NCI-H774 (cell line): ENCODE measurements around the gene ADGRD1.

Experiments
- DNase-seq: peaks from one replicate; lab custom pipeline; 2025; lab: John Stamatoyannopoulos, UW

Gene ADGRD1

DNA sequence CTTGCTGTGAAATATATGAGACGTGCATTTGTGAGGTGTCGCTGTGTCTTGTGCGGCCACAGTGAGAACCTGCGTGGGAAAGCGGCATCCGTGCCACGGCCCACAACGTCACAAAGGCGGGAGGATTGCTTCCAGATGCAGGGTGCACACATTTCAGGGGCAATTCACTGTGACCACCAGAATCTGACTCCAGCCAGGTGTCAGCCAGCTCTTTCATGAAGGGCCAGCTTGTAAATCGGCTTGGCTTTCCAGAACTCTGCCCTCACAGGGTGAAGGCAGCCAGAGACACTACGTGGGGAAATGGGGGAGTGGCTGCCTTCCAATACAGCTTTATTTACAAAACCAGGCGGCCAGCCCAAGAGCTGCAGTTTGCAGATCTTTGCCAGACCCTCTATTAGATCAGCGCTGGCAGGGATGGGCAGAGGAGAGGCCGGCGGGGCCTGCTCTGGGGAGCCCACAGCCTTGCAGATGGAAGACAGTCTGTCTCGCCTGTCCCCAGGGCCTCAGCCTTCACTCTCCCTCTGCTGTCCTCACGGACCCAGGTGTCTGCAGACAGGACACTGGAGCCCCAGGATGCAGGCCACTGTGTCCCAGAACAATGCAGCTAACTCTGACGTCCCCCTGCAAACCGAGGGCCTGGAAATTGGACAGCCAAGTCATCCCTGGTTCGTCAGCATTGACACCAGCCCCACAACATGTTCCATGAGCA lies 53.5 kb downstream of the ADGRD1 start:
- no peak for DNase-seq

DNA sequence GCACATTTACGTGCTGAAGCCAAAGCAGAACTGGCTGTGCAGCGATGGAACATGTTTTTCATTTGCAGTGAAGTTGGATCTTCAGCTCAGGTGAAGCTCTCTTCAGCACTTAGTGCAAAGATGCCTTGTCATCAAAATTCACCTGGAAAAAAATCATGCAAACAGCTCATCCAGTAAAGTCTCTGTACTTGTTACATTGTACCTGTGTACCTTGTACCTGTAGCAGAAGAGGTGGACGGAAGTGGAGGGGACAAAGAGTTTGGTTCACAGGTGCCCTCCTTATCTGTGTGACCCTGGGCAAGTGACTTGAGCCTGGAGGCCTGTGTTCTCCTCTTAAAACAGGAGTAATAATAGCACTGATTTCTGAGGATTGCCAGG lies 54.0 kb downstream of the ADGRD1 start:
- no peak for DNase-seq

DNA sequence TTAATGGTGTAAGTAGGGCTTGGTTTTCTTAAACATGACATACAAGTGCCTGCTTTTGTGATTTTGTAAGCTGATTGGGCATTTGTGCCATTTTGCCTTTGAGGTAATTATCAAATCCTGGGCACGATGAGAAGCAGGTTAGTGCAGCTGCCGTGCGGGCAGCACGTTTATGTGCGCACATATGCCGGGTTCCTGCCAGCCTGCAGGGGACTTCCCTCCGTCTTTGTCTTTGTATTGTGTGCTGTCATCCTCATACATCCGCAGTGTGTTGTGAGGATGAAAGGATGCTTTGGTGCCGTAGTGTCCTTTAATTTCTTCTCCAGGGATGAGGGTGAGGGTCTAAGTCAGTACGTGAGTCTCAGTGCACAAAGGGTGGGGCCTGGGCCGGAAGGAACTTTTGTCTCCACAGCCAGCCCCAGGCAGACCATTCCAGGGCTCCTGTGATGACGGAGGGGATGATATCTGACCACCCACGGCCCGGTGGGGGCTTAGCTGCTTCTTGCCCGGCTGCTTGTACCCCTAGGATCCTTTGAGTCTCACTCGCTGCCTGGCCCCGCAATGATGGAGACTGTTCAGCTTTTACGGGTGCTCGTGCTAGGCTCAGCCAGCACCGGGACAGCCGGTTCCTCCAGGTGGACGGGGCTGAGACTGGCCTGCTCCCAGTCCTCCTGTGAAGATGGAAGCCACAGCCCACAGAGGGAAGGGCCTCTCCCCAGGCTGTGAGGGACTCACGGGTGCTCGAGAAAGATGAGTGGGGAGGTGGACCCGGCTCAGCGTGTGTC lies 54.6 kb downstream of the ADGRD1 start:
- no peak for DNase-seq

DNA sequence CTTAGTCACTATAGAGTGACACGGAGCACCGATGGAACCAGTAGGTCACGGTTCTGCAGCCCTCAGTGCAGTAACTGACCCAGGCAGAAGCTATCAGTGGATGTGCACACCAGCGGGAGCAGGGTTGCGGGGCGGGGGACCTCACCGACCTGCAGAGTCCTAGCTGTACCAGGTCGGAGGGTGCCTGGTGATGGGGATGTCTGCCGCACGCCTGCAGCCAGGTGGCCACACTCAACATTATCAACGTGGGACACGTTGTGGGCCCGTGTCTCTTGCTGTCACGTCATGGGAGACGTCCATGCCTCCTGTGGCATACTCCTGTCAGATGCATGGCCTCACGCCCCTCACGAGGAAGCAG lies 55.2 kb downstream of the ADGRD1 start:
- DNase-seq, result no peak

DNA sequence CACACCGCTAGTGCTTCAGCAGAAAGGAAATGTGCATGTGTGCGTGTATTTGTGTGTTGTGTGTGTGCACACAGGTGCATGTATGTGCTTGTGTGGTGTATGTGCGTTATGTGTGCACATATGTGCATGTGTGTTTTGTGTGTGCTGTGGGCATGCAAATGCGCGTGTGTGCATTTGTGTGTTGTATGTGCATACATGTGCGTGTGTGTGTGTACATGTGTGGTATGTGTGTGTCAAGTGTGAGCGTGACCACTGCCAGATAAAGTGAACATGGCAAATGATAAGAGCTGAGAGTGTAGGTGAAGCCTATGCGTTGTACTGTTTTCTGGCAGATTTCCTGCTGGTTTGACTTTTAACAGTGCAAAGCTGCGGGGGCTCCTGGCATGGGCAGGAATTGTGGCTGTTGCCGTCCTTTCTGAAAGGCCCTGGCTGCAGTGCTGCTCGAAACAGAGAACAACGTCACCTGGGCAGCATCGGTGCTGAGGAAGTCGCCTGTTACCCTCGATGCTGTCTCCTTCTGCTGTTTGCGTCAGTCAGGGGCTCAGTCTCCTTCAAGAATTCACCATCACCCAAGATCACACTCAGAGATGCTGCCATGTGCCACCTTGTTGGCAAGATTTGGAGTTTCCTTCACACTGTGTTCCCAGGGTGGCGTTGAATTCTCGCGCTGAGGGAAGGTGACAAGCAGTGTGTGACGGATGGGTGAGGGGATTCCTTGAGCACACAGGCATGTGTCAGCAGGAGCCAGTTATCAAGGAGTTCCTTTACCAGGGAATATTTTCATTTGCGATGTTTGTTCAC lies 56.1 kb downstream of the ADGRD1 start:
- no peak for DNase-seq

DNA sequence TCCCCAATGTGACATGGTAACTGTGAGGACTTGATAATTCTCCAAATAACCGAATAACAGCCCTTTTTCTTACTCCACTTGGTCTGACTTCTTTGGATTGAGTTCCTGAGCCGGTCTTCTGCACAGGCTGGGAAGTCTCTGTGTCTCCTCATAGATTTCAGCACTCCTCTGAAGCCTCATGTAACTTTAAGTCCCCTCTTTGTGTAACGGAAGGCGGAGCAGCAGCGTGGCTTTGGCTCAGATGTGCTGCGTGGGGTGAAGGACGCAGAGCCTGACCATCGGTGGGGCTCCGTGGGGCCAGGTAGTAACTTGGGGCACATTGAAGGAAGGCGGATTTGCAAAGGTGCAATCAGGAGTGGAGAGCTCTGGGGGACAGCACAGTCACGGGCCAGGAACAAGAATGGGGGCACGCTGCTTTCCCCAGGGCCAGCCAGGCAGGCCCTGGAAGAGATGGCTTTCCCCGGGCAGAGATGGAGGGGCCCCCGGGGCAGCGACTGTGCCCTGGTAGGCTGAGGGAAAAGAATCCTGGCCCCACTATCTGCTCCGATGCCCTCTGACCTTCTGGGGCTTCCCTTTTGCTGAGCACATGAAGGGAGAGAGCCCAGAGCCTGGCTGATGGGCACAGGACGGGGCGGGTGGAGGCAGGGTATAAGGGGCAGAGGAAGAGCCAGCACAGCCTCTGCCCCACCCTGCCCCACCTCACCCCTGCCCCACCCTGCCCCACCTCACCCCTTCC lies 56.9 kb downstream of the ADGRD1 start:
- no peak for DNase-seq

DNA sequence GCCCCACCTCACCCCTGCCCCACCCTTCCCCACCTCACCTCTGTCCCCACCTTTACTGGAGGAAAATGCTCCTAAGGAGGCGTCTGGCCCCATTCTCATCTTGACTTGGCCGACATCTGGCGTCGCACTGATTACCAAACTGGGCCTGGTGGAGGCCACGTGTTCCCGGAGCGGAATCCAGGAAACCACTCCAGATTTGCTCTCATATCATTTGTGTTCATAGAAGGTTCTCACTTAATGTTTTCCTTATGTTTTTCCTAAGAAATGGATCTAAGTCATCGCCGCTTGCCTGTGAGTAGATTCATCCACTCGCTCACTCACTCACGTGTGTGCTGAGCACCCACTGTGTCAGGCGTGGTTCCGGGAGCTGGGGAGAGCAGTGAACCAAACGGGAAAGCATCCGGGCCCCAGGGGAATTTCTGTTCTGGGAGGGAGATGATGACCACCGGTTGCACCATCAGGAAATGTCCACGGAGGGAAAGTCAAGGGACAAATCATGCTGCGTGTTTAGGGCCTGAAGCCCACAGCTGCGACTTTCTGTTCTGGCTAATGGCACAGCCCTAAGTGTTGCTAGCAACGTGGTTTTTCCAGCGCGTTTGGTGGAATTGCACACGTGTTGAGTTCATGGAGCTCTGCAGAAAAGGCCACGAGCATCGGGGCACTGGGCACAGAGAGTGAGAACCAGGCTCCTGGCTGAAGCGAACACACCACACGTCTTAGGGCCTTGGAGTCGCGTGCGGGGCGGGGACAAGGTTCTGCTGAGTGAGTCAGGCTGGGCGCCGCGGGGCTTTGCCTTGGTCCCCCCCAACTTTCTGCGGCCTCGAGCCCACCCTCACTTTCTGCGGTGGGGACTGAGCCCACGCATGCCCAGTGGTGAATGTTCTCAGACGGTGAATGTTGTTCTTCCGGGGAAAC lies 57.7 kb downstream of the ADGRD1 start:
- no peak for DNase-seq

DNA sequence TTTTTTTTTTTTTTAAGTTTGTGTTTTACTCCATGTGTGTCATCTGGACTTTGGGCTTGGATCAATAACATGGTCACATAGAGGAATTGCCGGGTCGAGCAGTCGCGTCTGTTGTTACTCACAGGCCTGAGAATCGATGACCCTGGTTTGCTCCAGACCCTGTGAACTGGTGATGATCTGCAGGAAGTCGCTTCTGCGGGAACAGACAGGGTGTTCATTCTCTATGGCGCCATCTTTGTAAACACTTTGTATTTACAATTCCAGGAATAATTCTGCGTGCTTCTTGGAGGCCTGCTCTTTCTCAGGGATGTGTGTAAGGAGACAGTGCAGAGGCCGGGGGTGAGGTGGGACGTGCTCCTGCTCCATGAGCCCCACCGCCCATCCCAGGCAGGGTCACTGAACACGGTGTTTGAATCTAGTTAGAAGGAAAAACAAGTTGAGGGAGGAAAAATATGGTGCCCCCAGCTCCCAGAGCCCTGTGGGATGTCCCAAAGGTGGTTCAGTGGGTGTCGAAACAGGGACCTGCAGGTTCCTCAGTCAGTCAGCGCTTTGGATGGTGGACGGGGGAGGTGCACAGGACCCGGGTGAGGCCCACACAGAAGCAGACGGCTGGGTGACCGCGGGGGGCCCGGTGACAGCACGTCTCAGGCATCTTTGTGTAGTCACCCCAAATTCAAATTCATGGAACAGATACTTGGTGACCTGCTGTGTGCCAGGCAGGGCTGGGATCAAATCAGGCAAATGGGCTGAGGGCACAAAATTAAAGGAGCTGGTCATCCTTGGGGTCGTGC lies 58.8 kb downstream of the ADGRD1 start:
- DNase-seq, result no peak

DNA sequence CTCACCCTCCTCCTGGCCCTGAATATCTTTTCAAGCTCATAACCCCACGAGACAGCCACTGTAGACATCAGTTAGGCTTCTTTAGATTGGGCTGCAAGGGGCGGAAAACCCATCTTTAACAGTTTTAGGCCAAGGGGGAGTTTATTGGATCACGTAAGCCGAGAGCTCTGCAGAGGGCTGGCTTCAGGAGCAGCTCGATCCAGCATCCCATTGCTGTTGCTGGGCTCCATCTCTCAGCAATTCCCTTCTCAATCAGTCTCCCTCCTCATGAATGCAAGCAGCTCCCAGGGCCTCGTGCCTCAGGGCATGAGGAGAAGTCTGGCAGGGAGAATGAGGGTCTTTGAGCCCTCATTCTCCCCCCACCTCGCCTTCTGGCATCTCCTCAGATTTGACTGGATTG lies 59.4 kb downstream of the ADGRD1 start:
- no peak for DNase-seq

DNA sequence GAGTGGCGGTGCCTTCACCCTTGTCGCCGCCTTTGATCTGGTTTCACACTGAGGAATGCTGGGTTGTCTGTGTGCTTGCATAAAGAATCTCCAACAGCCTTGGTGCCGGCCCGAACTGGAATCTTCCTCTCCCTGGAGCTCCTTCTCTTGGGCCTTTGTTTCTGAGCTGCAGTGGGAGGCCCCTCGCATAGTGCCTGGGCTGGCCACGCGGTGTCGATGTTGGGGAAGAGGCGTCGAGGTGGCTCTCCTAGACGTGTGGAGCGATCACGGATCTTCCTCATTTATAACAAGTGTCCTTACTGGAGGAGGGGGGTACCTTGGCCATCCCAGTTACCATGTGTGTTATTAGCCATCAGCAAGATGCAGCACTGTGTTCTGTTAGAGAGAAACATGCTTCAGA lies 60.6 kb downstream of the ADGRD1 start:
- no peak for DNase-seq

DNA sequence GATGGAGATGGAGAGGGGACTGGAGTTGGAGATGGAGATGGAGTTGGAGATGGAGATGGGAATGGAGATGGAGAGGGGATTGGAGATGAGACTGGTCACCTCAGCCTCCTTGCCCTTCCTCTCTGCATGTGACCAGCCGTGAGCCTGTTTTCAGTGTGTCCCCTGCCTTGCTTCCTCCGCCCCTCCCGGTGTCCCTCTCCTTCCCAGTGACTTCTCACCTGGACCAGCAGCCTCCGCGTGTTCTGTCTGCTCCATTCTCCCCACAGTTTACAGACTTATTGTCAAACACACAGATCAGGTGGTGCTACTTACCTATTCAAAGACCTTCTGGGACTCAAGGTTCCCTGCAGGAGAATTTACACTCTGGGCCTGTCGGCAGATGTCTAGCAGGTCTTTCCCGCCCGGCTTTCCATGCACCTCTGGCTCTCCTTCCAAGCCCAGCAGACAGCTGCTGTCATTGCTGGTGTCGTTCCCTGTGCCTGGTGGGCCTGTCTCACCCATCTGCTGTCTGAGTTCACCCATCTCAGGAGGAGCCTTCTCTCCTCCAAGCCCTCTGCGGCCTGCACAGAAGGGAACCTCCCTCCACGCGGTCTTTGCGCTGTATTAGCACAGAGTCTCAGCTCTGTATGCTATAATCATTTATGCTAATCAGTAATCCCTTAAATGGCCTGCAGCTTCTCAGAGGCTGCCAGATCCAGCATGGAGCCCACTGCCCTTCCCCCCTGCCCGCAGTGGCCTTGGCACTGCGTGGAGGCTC lies 62.1 kb downstream of the ADGRD1 start:
- no peak for DNase-seq

DNA sequence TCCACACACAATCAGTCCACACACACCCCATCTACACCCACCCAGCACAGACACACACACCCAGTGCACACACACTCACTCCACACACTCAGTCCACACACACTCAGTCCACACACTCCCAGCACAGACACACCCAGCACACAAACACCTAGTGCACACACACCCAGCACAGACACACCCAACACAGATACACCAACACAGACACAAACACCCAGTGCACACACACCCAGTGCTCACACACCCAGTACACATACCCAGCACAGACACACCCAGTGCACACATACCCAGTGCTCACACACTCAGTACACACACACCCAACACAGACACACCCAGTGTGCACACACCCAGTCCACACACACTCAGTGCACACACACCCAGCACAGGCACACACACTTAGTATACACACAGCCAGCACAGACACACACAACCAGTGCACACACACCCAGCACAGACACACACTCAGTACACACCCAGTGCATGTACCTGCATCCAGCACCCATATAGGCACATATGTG lies 63.8 kb downstream of the ADGRD1 start:
- no peak for DNase-seq

DNA sequence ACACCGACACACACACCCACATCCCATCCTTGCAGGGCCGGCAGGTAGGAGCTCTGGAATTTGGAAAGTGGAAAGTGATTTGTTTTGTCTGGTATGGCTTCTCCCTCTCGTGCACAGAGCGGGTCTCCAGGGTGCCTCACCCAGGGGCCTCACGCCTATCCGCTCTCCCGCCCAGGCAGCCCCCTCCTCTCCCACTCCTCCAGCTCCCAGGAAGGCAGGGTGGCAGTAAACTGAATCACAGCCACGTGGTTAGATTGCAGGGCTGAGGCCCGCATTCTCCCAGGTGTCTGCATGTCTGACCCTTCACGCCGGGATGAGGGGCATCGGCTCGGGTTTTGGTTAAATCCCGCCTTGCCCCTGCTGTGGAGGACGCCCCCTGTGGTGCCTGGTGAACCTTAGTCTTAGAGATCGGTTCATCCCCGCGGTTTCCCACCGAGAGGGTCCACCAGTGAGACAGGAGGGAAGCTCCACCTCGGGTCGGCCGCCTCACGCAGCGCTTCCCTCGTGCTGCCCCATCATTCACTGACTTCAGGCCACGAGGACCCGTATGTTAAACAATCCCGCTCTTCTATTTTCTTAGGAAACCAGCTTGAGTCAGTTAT lies 64.4 kb downstream of the ADGRD1 start:
- DNase-seq, result no peak

DNA sequence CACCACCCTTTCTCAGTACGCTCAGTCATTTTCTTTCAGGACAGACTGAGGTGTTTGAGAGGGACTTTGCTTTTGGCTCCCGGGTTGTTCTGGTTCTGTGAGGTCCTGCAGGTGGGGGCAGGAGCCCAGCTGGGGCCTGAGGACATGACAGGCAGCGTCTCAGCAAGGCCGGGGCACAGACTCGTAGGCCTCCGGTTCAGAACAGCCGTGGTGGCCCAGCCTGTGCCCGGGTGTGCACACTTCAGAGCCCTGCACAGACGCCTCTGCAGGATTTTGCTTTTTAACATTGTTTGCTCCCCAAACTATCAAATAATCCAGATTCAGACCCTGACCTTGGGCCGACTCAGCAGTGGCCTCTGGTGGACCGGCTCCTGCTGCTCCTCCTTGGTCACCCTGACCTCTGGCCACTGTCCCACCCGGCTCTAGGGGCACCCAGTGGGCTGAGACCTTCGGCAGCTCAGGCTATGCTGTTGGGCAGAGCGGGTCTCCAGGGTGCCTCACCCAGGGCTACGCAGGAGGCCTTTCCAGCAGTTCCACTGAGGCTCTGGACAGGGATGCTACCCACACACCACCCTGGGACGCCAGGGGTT lies 65.2 kb downstream of the ADGRD1 start:
- DNase-seq, result no peak

DNA sequence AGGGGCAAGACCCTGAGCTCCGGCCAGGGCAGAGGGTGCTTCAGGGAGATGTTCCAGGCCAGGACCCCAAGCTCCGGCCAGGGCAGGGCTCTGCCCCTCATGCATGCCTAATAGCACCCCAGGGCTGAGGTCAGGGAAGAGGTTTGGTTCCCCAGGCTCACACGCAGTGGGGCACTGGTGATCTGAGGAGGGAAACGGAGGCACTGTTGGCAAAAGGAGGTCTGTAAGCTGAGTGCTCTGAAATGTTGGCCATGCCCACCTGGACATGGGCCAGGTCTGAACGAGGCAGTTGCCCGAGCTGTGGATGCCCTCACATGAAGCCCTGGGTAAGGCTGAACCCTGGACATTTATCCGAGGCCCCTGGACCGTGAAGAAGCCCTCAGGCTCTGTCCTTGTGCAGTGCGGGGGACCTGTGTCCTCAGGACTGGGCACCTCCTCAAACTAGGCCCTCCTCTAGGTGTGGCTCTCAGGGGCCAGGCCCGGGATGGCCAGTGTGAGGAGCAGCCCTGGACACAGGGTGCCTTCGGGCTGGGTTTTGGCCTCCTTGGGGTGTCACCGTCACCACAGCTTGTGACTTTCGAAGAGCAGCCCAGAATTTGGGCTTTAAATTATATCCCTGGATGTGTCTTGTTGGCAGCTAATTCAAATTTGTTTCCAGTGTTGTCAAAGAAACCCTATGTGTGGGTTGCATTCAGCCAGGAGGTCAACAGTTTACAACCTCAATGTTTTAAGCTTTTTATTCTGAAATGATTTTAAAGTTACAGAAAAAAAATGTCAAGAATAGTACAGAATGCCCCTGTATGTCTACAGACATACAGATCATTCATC lies 66.8 kb downstream of the ADGRD1 start:
- DNase-seq, result no peak

DNA sequence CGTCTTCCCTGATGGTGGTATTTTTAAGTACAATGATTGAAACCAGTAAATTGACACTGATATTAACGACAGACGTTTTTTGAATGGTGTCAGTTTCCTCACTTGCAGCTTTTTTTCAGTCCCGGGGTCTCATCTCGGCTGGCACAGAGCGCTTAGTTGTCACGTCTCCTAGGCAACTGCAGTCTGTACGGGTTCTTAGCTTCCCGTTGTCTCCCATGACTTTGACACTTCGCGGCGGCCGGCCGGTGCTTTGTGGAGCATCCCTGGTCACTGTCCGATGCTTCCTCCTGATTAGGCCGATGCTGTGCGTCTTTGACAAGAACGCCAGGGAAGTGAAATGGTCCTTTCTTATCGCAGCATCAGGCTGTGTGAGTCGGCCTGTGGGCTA lies 67.4 kb downstream of the ADGRD1 start:
- no peak for DNase-seq

DNA sequence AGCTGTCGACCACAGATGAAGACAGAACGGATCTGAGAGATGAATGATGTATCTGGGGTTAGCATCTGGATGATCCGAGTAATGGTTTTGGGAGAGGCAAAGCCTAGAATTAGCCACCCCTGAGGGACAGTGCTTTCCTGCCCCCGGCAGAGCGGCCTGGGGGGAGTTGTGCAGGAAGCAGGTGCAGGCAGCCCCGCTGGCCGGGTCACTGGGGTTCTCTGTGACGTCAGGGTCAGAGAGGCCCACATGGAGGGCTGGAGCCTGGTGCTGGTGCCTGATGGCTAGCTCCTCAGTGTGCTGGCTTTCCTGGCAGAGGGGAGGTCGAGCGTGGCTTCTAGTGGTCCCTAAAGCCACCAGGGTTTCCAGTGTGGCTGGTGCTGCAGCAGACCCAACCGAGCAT lies 70.3 kb downstream of the ADGRD1 start:
- DNase-seq, result no peak

DNA sequence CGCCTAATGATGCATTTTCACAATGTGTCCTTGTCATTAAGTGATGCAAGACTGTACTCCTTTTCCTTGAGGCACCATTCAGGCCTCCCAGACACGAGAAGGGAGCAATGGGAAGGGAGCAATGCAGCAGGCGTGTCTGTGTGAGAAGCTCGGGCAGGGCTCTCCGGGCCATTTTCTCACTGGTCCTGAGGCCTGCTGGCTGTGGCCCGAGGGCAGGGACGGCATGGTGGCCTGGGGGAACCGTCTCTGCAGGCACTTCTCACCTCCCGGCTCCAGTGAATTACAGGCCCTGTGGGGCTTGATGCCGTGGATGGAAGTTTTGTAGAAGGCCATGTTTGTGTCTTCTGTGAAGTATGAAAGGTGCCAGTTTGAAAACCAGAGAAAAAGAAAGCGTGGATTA lies 71.0 kb downstream of the ADGRD1 start:
- no peak for DNase-seq
